Measurements from ENCODE around the gene SDK2. TPM values are rescaled to one million over a fixed set of nuclear protein-coding genes. Genes with fewer than 3 reads are reported as not detected.

The SDK2 gene
- polyA plus RNA-seq, 1 experiment = 0.01 TPM

- DNase-seq (ENCODE audit: low read depth, low spot score) = no peak
- CTCF ChIA-PET = no interaction called here
- H3K9me3 ChIP-seq (ENCODE audit: control insufficient read depth, insufficient read depth, low read length) = no peaks in the 10 kb centered on the region; the same call in 1 of the 2 replicates
These were observed 121.5 kb downstream of the SDK2 start for GRCh38 chr17:73522696-73523095.

GRCh38 chr17:73522107-73522506, 122.1 kb downstream of the SDK2 start:
- Histone ChIP-seq H3K27me3 (ENCODE audit: control insufficient read depth, insufficient read depth, low read length) (no peaks in the 10 kb centered on the region), H3K27ac (ENCODE audit: low read depth, low read length) (no peak overlapping the region), H3K4me3 (ENCODE audit: low read depth, low read length) (no peak overlapping the region), H3K9me3 (ENCODE audit: control insufficient read depth, insufficient read depth, low read length) (no peaks in the 10 kb centered on the region; the same call in 1 of the 2 replicates)
- TF ChIP-seq, protein P1, sequence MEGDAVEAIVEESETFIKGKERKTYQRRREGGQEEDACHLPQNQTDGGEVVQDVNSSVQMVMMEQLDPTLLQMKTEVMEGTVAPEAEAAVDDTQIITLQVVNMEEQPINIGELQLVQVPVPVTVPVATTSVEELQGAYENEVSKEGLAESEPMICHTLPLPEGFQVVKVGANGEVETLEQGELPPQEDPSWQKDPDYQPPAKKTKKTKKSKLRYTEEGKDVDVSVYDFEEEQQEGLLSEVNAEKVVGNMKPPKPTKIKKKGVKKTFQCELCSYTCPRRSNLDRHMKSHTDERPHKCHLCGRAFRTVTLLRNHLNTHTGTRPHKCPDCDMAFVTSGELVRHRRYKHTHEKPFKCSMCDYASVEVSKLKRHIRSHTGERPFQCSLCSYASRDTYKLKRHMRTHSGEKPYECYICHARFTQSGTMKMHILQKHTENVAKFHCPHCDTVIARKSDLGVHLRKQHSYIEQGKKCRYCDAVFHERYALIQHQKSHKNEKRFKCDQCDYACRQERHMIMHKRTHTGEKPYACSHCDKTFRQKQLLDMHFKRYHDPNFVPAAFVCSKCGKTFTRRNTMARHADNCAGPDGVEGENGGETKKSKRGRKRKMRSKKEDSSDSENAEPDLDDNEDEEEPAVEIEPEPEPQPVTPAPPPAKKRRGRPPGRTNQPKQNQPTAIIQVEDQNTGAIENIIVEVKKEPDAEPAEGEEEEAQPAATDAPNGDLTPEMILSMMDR (IDR thresholded peaks at IDR 0.05; ENCODE audit: low read depth, low read length) = no peak
- no peak for DNase-seq (ENCODE audit: low read depth, low spot score)
- CTCF ChIA-PET = no interaction called here
- POLR2A ChIA-PET = no interaction called here

More at GRCh38 chr17:73522696-73523095, 121.5 kb downstream of the SDK2 start:
- POLR2A ChIA-PET = no interaction called here
- no peaks in the 10 kb centered on the region for H3K27me3 ChIP-seq (ENCODE audit: control insufficient read depth, insufficient read depth, low read length)
- TF ChIP-seq, protein P1 (IDR thresholded peaks at IDR 0.05; ENCODE audit: low read depth, low read length) = no peak
- H3K4me3 ChIP-seq (ENCODE audit: low read depth, low read length) = no peak overlapping the region
- H3K27ac ChIP-seq (ENCODE audit: low read depth, low read length) = no peak overlapping the region

- Histone ChIP-seq H3K9me3 (ENCODE audit: control insufficient read depth, insufficient read depth, low read length) (no peaks in the 10 kb centered on the region; the same call in 1 of the 2 replicates), H3K4me3 (ENCODE audit: low read depth, low read length) (no peak overlapping the region), H3K27me3 (ENCODE audit: control insufficient read depth, insufficient read depth, low read length) (no peaks in the 10 kb centered on the region), H3K27ac (ENCODE audit: low read depth, low read length) (no peak overlapping the region)
- TF ChIP-seq, protein P1 (IDR thresholded peaks at IDR 0.05; ENCODE audit: low read depth, low read length) = no peak
- DNase-seq (ENCODE audit: low read depth, low spot score) = no peak
- POLR2A ChIA-PET = no interaction called here
- CTCF ChIA-PET = no interaction called here
These were observed 122.9 kb downstream of the SDK2 start for GRCh38 chr17:73521376-73521775.

DNA sequence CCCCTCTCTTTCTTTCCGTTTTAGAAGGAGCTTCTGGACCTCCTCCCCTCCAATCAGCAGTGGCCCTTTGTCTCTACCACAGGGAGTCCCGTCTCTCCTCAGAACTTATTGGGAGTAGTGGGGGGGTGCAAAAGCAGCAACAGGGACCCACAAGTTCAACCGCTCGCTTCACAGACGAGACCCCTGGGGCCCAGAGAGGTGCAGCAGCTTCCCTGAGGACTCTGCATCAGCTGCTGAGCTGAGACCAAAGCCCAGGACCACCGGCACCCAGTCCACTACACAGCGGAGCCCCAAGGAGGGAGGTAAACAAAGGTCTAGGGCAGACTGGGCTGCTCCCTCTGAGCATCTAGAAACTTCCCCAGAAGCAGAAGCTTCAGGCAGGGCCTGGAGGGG, 123.9 kb downstream of the SDK2 start:
- CTCF ChIA-PET = no interaction called here

GRCh38 chr17:73519714-73520368, 124.4 kb downstream of the SDK2 start:
- Histone ChIP-seq H3K27ac (ENCODE audit: low read depth, low read length) (no peak overlapping the region), H3K9me3 (ENCODE audit: control insufficient read depth, insufficient read depth, low read length) (no peaks in the 10 kb centered on the region; the same call in 1 of the 2 replicates), H3K4me3 (ENCODE audit: low read depth, low read length) (no peak overlapping the region), H3K27me3 (ENCODE audit: control insufficient read depth, insufficient read depth, low read length) (no peaks in the 10 kb centered on the region)
- CTCF ChIA-PET = no interaction called here
- TF ChIP-seq, protein P1 (IDR thresholded peaks at IDR 0.05; ENCODE audit: low read depth, low read length) = no peak
- no peak for DNase-seq (ENCODE audit: low read depth, low spot score)
- POLR2A ChIA-PET = no interaction called here

More for the DNA sequence above, 123.9 kb downstream of the SDK2 start:
- Histone ChIP-seq H3K27me3 (ENCODE audit: control insufficient read depth, insufficient read depth, low read length) (no peaks in the 10 kb centered on the region), H3K27ac (ENCODE audit: low read depth, low read length) (no peak overlapping the region), H3K9me3 (ENCODE audit: control insufficient read depth, insufficient read depth, low read length) (no peaks in the 10 kb centered on the region; the same call in 1 of the 2 replicates), H3K4me3 (ENCODE audit: low read depth, low read length) (no peak overlapping the region)
- DNase-seq (ENCODE audit: low read depth, low spot score) = no peak
- POLR2A ChIA-PET = no interaction called here
- TF ChIP-seq, protein P1 (IDR thresholded peaks at IDR 0.05; ENCODE audit: low read depth, low read length) = no peak

All from AG04450 (cell line).